ENCODE data around the gene OPA3.

The OPA3 gene

DNA sequence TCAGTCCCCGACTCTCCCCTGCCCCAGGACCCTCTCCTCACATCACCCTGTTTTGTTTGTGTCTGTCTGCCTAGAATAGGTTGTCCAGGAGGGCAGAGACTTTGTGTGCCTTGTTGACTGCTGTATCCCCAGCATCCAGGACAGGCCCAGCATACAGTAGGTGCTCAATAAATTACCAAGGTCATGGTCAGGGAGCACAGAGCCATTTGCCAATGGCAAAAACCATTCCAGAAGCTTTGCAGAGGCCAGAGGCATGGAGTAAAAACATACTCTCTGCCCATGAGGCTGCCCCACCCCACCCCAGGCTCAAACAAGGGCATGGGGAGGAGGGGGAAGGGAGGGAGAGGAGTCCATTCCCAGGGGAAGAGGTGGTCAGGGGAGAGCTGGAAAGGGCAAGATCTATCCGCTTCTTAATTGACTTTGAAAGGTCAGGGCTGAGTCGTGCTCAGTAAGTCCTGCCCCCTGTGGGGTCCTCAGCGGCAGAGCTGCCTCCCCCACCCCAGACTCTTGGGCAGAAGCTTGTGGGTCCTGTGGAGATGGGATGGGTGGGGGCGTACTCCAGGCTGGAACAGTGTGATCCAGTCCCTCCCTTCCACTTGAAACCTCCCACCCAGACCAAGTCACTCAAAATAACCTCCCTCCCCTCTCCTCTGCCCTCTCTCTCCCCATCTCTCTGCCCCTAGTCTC is 13.0 kb upstream of the OPA3 start:
- no peaks in the 10 kb centered on the region for H3K9me3 ChIP-seq (ENCODE audit: control insufficient read depth, low read length)

GRCh38 chr19:45595814-45596213 is 11.2 kb upstream of the OPA3 start:
- H2BK15ac ChIP-seq (ENCODE audit: low read depth, poor library complexity, severe bottlenecking) = no peak overlapping the region
- peaks cover 0 to 5% of the 10 kb centered on the region in 2 experiments for H3K36me3 ChIP-seq (ENCODE audit: control insufficient read depth in 1 of 2, insufficient read depth in 2 of 2, low read depth in 1 of 2, low read length in 2 of 2)
- H3K4me2 ChIP-seq (ENCODE audit: low read length, poor library complexity, severe bottlenecking) = no peak overlapping the region
- H3K23ac ChIP-seq (ENCODE audit: low read length in 2 of 2) = no peak overlapping the region
- H3K9me3 ChIP-seq (ENCODE audit: control insufficient read depth, low read length) = no peaks in the 10 kb centered on the region
- no peak overlapping the region for H2BK12ac ChIP-seq (ENCODE audit: low read length in 2 of 2)
- H3K27me3 ChIP-seq (ENCODE audit: control insufficient read depth in 1 of 2, insufficient read depth in 1 of 2, low read length in 2 of 2) = peaks cover 59 to 67% of the 10 kb centered on the region in 2 experiments
- no peak overlapping the region for H2BK120ac ChIP-seq (ENCODE audit: low read depth, low read length)
- no peak overlapping the region for H4K91ac ChIP-seq (ENCODE audit: low read length)
- 50% methylated on average over 6 of the region's 6 CpGs for WGBS
- H3K27ac ChIP-seq (ENCODE audit: low read length, poor library complexity, severe bottlenecking) = no peak overlapping the region
- peaks cover 9% of the 10 kb centered on the region for H3K4me1 ChIP-seq (ENCODE audit: control insufficient read depth, insufficient read depth, low read depth, low read length)
- H3K79me1 ChIP-seq (replicated peaks; ENCODE audit: low read length, poor library complexity, severe bottlenecking) = no peaks in the 10 kb centered on the region
- H2BK5ac ChIP-seq (ENCODE audit: low read depth, low read length, poor library complexity, severe bottlenecking) = no peak overlapping the region
- H3K14ac ChIP-seq (ENCODE audit: low read length in 2 of 2) = no peak overlapping the region
- H2AK5ac ChIP-seq (ENCODE audit: low read length, severe bottlenecking) = no peak overlapping the region
- no peak overlapping the region for H4K8ac ChIP-seq (ENCODE audit: low read length)
- H3K18ac ChIP-seq (ENCODE audit: low read depth in 1 of 2, low read length in 2 of 2) = no peak overlapping the region
- H3K9ac ChIP-seq (ENCODE audit: low read length) = no peak overlapping the region
- peak; percentile 43 for DNase-seq
- H2AFZ ChIP-seq (ENCODE audit: low read depth, low read length) = no peak overlapping the region
- no peak overlapping the region for H3K4ac ChIP-seq (ENCODE audit: low read depth in 1 of 2, low read length in 2 of 2)
- no peak overlapping the region for H3K4me3 ChIP-seq (ENCODE audit: insufficient read depth in 1 of 2, low read depth in 1 of 2, low read length in 2 of 2)

More for the DNA sequence above, 13.0 kb upstream of the OPA3 start:
- H2BK5ac ChIP-seq (ENCODE audit: low read depth, low read length, poor library complexity, severe bottlenecking) = no peak overlapping the region
- no peak for DNase-seq
- H3K79me1 ChIP-seq (replicated peaks; ENCODE audit: low read length, poor library complexity, severe bottlenecking) = no peaks in the 10 kb centered on the region
- H4K8ac ChIP-seq (ENCODE audit: low read length) = peak overlapping the region; percentile 69
- no peak overlapping the region for H3K27ac ChIP-seq (ENCODE audit: low read length, poor library complexity, severe bottlenecking)
- peaks cover 63 to 69% of the 10 kb centered on the region in 2 experiments for H3K27me3 ChIP-seq (ENCODE audit: control insufficient read depth in 1 of 2, insufficient read depth in 1 of 2, low read length in 2 of 2)
- H2BK12ac ChIP-seq (ENCODE audit: low read length in 2 of 2) = peak overlapping the region in 1 of 2 experiments; percentile 50
- H3K23ac ChIP-seq (ENCODE audit: low read length in 2 of 2) = no peak overlapping the region
- H3K4me2 ChIP-seq (ENCODE audit: low read length, poor library complexity, severe bottlenecking) = no peak overlapping the region
- no peak overlapping the region for H3K14ac ChIP-seq (ENCODE audit: low read length in 2 of 2)
- H3K36me3 ChIP-seq (ENCODE audit: control insufficient read depth in 1 of 2, insufficient read depth in 2 of 2, low read depth in 1 of 2, low read length in 2 of 2) = no peaks in the 10 kb centered on the region
- peaks cover 12% of the 10 kb centered on the region for H3K4me1 ChIP-seq (ENCODE audit: control insufficient read depth, insufficient read depth, low read depth, low read length)
- peak overlapping the region; percentile 42 for H2BK120ac ChIP-seq (ENCODE audit: low read depth, low read length)
- peak overlapping the region; percentile 23 for H2BK15ac ChIP-seq (ENCODE audit: low read depth, poor library complexity, severe bottlenecking)
- peak overlapping the region in 1 of 2 experiments; percentile 80 for H3K4ac ChIP-seq (ENCODE audit: low read depth in 1 of 2, low read length in 2 of 2)
- peak overlapping the region; percentile 22 for H4K91ac ChIP-seq (ENCODE audit: low read length)
- H3K9ac ChIP-seq (ENCODE audit: low read length) = peak overlapping the region; percentile 56
- 26% methylated on average over 3 of the region's 5 CpGs for WGBS
- H3K18ac ChIP-seq (ENCODE audit: low read depth in 1 of 2, low read length in 2 of 2) = peak overlapping the region; percentile 5 to 81
- H2AK5ac ChIP-seq (ENCODE audit: low read length, severe bottlenecking) = no peak overlapping the region
- peak overlapping the region; percentile 30 for H2AFZ ChIP-seq (ENCODE audit: low read depth, low read length)
- peak overlapping the region in 1 of 2 experiments; percentile 67 for H3K4me3 ChIP-seq (ENCODE audit: insufficient read depth in 1 of 2, low read depth in 1 of 2, low read length in 2 of 2)

DNA sequence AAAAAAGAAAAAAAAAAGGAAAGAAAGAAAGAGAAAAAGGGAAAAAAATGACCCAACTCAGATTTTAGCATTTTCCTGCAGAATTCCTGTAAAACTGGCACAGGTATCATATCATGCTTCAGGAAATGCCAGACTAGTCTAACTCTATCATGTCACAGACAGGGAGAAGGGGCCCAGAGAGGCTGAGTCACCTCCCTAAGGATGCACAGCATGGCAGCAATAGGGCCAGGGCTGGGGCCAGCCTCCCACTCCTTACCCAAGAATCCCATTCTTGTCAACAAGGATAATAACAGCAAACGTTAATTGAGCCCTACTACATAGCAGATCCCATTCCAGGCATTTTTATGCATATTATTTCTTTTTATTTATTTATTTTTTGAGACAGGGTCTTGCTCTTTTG is 8.9 kb upstream of the OPA3 start:
- Histone ChIP-seq H2AFZ (ENCODE audit: low read depth, low read length) (no peak overlapping the region), H4K91ac (ENCODE audit: low read length) (no peak overlapping the region), H3K4me3 (ENCODE audit: insufficient read depth in 1 of 2, low read depth in 1 of 2, low read length in 2 of 2) (no peak overlapping the region), H3K27ac (ENCODE audit: low read length, poor library complexity, severe bottlenecking) (no peak overlapping the region), H2BK12ac (ENCODE audit: low read length in 2 of 2) (no peak overlapping the region), H3K23ac (ENCODE audit: low read length in 2 of 2) (no peak overlapping the region), H4K8ac (ENCODE audit: low read length) (no peak overlapping the region), H3K36me3 (ENCODE audit: control insufficient read depth in 1 of 2, insufficient read depth in 2 of 2, low read depth in 1 of 2, low read length in 2 of 2) (peaks cover 0 to 5% of the 10 kb centered on the region in 2 experiments), H3K4me2 (ENCODE audit: low read length, poor library complexity, severe bottlenecking) (no peak overlapping the region), H2BK5ac (ENCODE audit: low read depth, low read length, poor library complexity, severe bottlenecking) (no peak overlapping the region), H3K27me3 (ENCODE audit: control insufficient read depth in 1 of 2, insufficient read depth in 1 of 2, low read length in 2 of 2) (peaks cover 39 to 54% of the 10 kb centered on the region in 2 experiments), H3K4me1 (ENCODE audit: control insufficient read depth, insufficient read depth, low read depth, low read length) (peaks cover 10% of the 10 kb centered on the region), H2BK120ac (ENCODE audit: low read depth, low read length) (no peak overlapping the region), H3K9me3 (ENCODE audit: control insufficient read depth, low read length) (no peaks in the 10 kb centered on the region), H3K4ac (ENCODE audit: low read depth in 1 of 2, low read length in 2 of 2) (no peak overlapping the region), H2BK15ac (ENCODE audit: low read depth, poor library complexity, severe bottlenecking) (no peak overlapping the region), H3K9ac (ENCODE audit: low read length) (no peak overlapping the region), H3K14ac (ENCODE audit: low read length in 2 of 2) (no peak overlapping the region), H3K79me1 (replicated peaks; ENCODE audit: low read length, poor library complexity, severe bottlenecking) (no peaks in the 10 kb centered on the region), H2AK5ac (ENCODE audit: low read length, severe bottlenecking) (no peak overlapping the region), H3K18ac (ENCODE audit: low read depth in 1 of 2, low read length in 2 of 2) (no peak overlapping the region)
- no CpG with 5 or more reads among the region's 1 CpG for WGBS
- DNase-seq = no peak

DNA sequence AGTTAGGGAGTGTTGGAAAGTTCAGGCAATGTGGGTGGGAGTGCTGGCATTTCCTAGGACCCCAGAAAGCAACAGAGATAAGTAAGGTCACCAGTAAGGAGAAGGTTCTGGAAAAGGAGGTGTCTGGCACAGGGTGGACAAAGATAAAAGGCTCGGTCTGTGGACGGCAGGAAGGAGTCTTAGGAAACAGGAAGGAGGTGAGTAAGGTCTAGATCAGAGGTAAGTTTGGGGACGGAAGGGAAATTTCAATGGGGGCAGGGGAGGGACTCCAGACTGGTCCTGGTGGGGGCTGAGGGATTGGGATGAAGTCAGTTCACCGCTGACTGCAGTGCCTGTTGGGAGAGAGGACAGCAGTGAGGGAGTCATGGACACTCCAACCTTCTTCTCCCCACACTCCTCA is 7.8 kb upstream of the OPA3 start:
- Histone ChIP-seq H3K27ac (ENCODE audit: low read length, poor library complexity, severe bottlenecking) (no peak overlapping the region), H2AFZ (ENCODE audit: low read depth, low read length) (no peak overlapping the region), H3K9me3 (ENCODE audit: control insufficient read depth, low read length) (no peaks in the 10 kb centered on the region), H3K4me3 (ENCODE audit: insufficient read depth in 1 of 2, low read depth in 1 of 2, low read length in 2 of 2) (no peak overlapping the region), H3K18ac (ENCODE audit: low read depth in 1 of 2, low read length in 2 of 2) (no peak overlapping the region), H3K79me1 (replicated peaks; ENCODE audit: low read length, poor library complexity, severe bottlenecking) (no peaks in the 10 kb centered on the region), H2BK15ac (ENCODE audit: low read depth, poor library complexity, severe bottlenecking) (no peak overlapping the region), H3K14ac (ENCODE audit: low read length in 2 of 2) (no peak overlapping the region), H3K4me1 (ENCODE audit: control insufficient read depth, insufficient read depth, low read depth, low read length) (peaks cover 3% of the 10 kb centered on the region), H2BK5ac (ENCODE audit: low read depth, low read length, poor library complexity, severe bottlenecking) (no peak overlapping the region), H4K91ac (ENCODE audit: low read length) (no peak overlapping the region), H3K4ac (ENCODE audit: low read depth in 1 of 2, low read length in 2 of 2) (no peak overlapping the region), H2BK120ac (ENCODE audit: low read depth, low read length) (no peak overlapping the region), H3K23ac (ENCODE audit: low read length in 2 of 2) (no peak overlapping the region), H3K4me2 (ENCODE audit: low read length, poor library complexity, severe bottlenecking) (no peak overlapping the region), H3K36me3 (ENCODE audit: control insufficient read depth in 1 of 2, insufficient read depth in 2 of 2, low read depth in 1 of 2, low read length in 2 of 2) (peaks cover 0 to 5% of the 10 kb centered on the region in 2 experiments), H2AK5ac (ENCODE audit: low read length, severe bottlenecking) (no peak overlapping the region), H2BK12ac (ENCODE audit: low read length in 2 of 2) (no peak overlapping the region), H3K27me3 (ENCODE audit: control insufficient read depth in 1 of 2, insufficient read depth in 1 of 2, low read length in 2 of 2) (peaks cover 28 to 42% of the 10 kb centered on the region in 2 experiments), H3K9ac (ENCODE audit: low read length) (no peak overlapping the region), H4K8ac (ENCODE audit: low read length) (no peak overlapping the region)
- 53% methylated on average over 4 of the region's 4 CpGs for WGBS
- no peak for DNase-seq
